Prostate gland (tissue), 2 donors: ENCODE measurements around the gene C10orf53. TPM values are rescaled to one million over a fixed set of nuclear protein-coding genes. Genes with fewer than 3 reads are reported as not detected.

Experiments used
- DNase-seq: peaks from one replicate; pipeline ENCODE4 v3.0.0-alpha.2; 2019; ENCODE audit warnings: low spot score
- H3K27ac ChIP-seq, 2 donors: fragments of 200-600 bp; sonication (generic); 2 replicates each; pipeline ENCODE4 v1.5.1; 2017 to 2019
- H3K27me3 ChIP-seq: fragments of 200-600 bp; sonication (generic); replicated peaks from 2 replicates; pipeline ENCODE4 v1.5.1; 2019; ENCODE audit not compliant: insufficient read depth
- H3K36me3 ChIP-seq, 2 donors: fragments of 200-600 bp; sonication (generic); 1 replicate in 1 of 2; 2 replicates in 1 of 2; pipeline versions ENCODE4 v1.5.1 to v1.8.1; 2017 to 2019
- H3K4me1 ChIP-seq: fragments of 200-600 bp; sonication (generic); replicated peaks from 2 replicates; pipeline ENCODE4 v1.5.1; 2019
- H3K4me3 ChIP-seq, 2 donors: fragments of 200-600 bp; sonication (generic); 2 replicates each; pipeline ENCODE4 v1.5.1; 2017 to 2019
- H3K9me3 ChIP-seq: fragments of 200-600 bp; sonication (generic); 2 replicates; pipeline ENCODE4 v1.5.1; 2017
- CTCF ChIP-seq, 4 experiments: fragments of 200-600 bp in 2 of 4; fragments of 450-650 bp in 2 of 4; sonication (generic) in 2 of 4; IDR thresholded peaks; 1 replicate in 3 of 4; 2 replicates in 1 of 4; pipeline ENCODE4 v1.5.1; 2016 to 2019; ENCODE audit warnings: antibody characterized with exemption in 4 of 4, mild to moderate bottlenecking in 2 of 4, moderate library complexity in 2 of 4
- POLR2A ChIP-seq: fragments of 450-650 bp; IDR thresholded peaks from one replicate; pipeline ENCODE4 v1.6.1; 2016; ENCODE audit warnings: antibody characterized with exemption, mild to moderate bottlenecking
- POLR2AphosphoS5 ChIP-seq: sonication (generic); formaldehyde crosslinking; IDR thresholded peaks from one replicate; pipeline ENCODE4 v1.6.1; 2017; ENCODE audit warnings: antibody characterized with exemption
- WGBS: methylation state at CpG from one replicate; pipeline ENCODE4 v1.1.5; 2018; 5-methylcytosine and 5-hydroxymethylcytosine counted together
- intact Hi-C: fragments of 100-400 bp; cut with DNase I; formaldehyde crosslinking; loops from one replicate; pipeline ENCODE4 v1.14.2; 2022
- total RNA-seq, 2 donors: library from RNA; depleted of rRNA; stranded (reverse); fragments of >200 nt; gene quantifications; one replicate each; pipeline ENCODE4 v1.1.0, GENCODE V29; 2016

Gene C10orf53
- total RNA-seq, 2 donors from 2014 or later, result 1.5 TPM; not detected in 1

GRCh38 chr10:49634069-49634660 is 45.3 kb upstream of the C10orf53 start:
- H3K9me3 ChIP-seq, result no peaks in the 10 kb centered on the region
- H3K4me1 ChIP-seq, result no peaks in the 10 kb centered on the region
- H3K4me3 ChIP-seq, result no peak overlapping the region
- TF ChIP-seq POLR2A (no peak), POLR2AphosphoS5 (no peak), CTCF (IDR thresholded peaks at IDR 0.05) (no peak)
- no peak overlapping the region for H3K27ac ChIP-seq
- H3K36me3 ChIP-seq, result no peaks in the 10 kb centered on the region
- intact Hi-C loops, result no loop called here
- no peak for DNase-seq
- 75% methylated on average over 8 of the region's 8 CpGs for WGBS
- H3K27me3 ChIP-seq, result peaks cover 3% of the 10 kb centered on the region

DNA sequence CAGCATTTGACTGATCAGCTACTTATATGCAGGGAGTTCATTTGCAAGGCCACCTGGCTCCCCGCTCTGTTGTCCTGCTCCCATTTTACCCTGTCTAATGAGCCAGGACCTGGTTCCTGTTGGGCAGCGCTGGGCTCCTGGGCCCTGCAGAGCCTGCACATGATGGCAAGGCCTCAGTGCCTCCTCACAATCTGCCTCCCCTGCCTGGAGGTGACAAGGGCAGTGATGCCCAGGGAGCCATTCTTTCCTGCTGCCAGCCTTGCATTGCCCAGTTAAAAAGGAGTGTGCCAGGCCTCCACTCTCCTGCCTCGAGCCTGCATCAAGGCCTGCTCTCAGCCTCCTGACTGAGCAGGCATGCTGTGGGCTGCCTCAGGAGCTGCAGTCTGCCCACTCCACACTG is 37.1 kb upstream of the C10orf53 start:
- H3K27me3 ChIP-seq, result peaks cover 3% of the 10 kb centered on the region
- no peak overlapping the region for H3K4me3 ChIP-seq
- WGBS, result 86% methylated on average over 3 of the region's 3 CpGs
- no peak for DNase-seq
- intact Hi-C loops, result no loop called here
- H3K27ac ChIP-seq, result no peak overlapping the region
- H3K36me3 ChIP-seq, result no peaks in the 10 kb centered on the region
- no peaks in the 10 kb centered on the region for H3K9me3 ChIP-seq
- TF ChIP-seq POLR2AphosphoS5 (no peak), CTCF (IDR thresholded peaks at IDR 0.05) (no peak), POLR2A (no peak)
- no peaks in the 10 kb centered on the region for H3K4me1 ChIP-seq

DNA sequence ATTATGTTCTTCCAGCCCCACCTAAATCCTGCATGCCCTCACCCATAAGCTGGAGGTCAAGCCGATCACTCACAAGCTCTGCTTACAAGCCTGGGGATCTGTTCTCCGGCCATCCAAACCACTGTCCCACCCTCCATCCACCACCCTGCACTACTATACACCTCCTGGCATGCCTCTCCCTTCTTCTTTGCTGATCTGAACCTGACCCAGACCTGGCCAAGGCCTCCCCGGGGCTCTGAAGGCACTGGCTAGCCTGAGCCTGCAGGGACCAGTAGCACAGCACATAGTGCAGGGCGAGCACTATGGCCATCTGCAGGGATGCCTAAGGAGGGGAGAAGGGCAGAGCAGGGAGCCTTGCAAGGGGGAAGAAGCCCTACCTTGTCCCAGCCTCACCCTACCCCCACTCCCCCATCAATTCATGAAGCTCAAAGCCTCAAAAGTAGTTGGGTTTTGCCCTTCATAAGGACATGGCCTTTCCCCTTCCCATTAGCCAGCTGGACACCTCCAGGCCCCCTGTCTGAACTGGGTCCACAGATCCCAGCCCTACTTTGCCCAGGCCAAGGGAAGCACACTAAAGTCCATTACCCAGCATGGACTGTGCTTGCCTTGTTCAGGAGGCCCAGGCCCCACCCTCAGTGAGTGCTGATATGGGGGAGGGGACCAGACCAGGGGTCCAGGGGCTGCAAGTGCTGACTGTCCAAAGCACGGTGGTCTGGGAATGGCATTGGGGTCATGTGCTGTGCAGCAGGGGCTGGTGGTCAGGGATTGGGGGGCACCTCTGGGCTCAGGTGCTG is 36.0 kb upstream of the C10orf53 start:
- no peak for DNase-seq
- intact Hi-C loops, result no loop called here

GRCh38 chr10:49644035-49644646 is 35.3 kb upstream of the C10orf53 start:
- no peaks in the 10 kb centered on the region for H3K27me3 ChIP-seq
- no peak overlapping the region for H3K27ac ChIP-seq
- no peak overlapping the region for H3K4me3 ChIP-seq
- intact Hi-C loops, result no loop called here
- no peaks in the 10 kb centered on the region for H3K4me1 ChIP-seq
- no peaks in the 10 kb centered on the region for H3K9me3 ChIP-seq
- H3K36me3 ChIP-seq, result no peaks in the 10 kb centered on the region
- TF ChIP-seq POLR2A, result no peak
- no peak for TF ChIP-seq CTCF (IDR thresholded peaks at IDR 0.05)
- TF ChIP-seq POLR2AphosphoS5, result no peak
- 80% methylated on average over 7 of the region's 7 CpGs for WGBS
- DNase-seq, result no peak

More for the DNA sequence above, 36.0 kb upstream of the C10orf53 start:
- no peak for TF ChIP-seq POLR2AphosphoS5
- no peak overlapping the region for H3K27ac ChIP-seq
- H3K4me1 ChIP-seq, result no peaks in the 10 kb centered on the region
- H3K9me3 ChIP-seq, result no peaks in the 10 kb centered on the region
- no peaks in the 10 kb centered on the region for H3K27me3 ChIP-seq
- H3K4me3 ChIP-seq, result no peak overlapping the region
- 88% methylated on average over 5 of the region's 5 CpGs for WGBS
- no peaks in the 10 kb centered on the region for H3K36me3 ChIP-seq

GRCh38 chr10:49645417-49645816 is 34.0 kb upstream of the C10orf53 start:
- Histone ChIP-seq H3K36me3 (no peaks in the 10 kb centered on the region), H3K4me3 (no peak overlapping the region), H3K4me1 (no peaks in the 10 kb centered on the region), H3K9me3 (no peaks in the 10 kb centered on the region), H3K27me3 (no peaks in the 10 kb centered on the region), H3K27ac (no peak overlapping the region)
- intact Hi-C loops, result no loop called here
- 88% methylated on average over 8 of the region's 8 CpGs for WGBS
- TF ChIP-seq CTCF (IDR thresholded peaks at IDR 0.05) (no peak), POLR2AphosphoS5 (no peak), POLR2A (no peak)
- DNase-seq, result no peak
